GM18520 (cell line): Measurements from ENCODE around the gene PLA2G2D.

Source experiments
- ATAC-seq: cut with Tn5 transposase; IDR thresholded peaks from one replicate; pipeline ENCODE4 v1.9.1; 2021; ENCODE audit not compliant: unreplicated experiment

Gene PLA2G2D, protein sequence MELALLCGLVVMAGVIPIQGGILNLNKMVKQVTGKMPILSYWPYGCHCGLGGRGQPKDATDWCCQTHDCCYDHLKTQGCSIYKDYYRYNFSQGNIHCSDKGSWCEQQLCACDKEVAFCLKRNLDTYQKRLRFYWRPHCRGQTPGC

DNA sequence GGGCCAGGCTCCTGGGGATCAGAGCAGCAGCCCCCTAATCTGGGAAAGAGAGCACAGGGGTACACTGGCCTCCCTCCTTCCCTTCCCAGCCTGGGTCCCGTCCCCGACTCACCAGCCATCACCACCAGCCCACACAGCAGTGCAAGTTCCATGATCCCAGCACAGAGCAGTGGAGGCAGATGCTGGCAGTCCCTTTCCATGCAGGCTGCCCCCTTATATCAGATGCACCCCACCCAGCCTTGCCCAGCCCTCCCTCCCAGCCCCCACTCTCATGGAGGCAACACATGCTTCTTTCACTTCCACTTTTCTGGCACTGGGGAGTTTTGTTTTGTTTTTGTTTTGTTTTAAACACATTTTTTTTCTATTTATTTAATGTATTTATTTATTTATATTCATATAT, at the start of gene PLA2G2D:
PLA2G2D (minus strand) TSS at position 190 of the 400 bp plus-strand sequence; CDS start at position 152, 38 bp downstream.
- no peak for ATAC-seq

DNA sequence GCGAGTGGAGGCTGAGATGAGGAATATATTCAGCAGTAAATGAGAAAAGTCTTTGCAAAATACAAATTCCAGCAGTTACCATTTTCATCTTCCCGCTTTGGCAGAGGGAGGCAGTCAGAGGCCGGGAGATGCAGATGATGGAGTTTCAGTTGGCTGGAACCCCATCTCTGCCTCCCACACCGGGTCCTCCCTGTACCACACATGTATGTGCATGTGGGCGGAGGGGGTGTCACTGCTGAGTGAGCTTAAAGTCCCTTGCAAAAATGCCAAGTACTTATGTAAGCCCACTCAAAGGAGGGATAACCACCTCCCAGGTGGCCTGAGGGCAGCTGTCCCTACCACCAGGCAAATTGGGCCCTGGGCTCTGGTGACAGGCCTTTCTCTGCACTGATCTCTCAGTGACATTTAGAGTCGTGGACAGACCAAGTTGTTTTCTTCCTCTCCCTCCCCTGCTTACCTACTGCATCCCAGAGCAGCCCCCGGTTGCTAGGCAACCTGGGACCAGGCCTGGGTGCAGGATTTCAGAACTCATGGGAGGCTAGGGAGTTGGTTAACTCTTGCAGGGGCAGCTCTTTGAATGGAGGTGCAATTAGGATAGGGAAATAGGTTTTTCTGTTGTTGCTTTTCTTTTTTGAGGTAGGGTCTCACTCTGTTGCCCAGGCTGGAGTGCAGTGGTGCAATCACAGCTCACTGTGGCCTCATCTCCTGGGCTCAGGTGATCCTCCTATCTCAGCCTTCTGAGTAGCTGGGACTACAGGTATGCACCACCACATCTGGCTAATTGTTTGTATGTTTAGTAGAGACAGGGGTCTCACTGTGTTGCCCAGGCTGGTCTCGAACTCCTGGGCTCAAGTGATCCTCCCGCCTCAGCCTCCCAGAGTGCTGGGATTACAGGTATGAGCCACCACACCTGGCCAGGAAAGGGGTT, 49.5 kb upstream of the PLA2G2D start:
- ATAC-seq: no peak

DNA sequence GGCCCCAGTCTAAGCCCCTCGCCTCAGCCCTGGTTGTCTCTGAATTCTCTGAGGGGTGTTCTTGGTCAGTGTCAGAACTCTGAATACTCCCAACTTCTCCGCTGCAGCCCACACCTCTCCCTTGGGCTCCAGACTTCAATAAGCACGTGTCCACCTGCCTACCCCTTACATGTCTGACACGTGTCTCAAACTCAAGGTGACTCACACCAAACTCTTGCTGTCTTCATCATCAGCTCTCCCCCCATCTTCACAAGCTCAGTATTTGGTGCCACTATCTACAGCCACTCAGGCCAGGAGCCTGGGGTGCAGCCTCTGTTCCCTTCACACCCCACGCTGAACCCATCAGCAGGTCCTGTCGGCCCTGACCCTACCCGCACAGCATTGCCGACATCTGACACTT, 47.8 kb upstream of the PLA2G2D start:
- ATAC-seq: no peak

DNA sequence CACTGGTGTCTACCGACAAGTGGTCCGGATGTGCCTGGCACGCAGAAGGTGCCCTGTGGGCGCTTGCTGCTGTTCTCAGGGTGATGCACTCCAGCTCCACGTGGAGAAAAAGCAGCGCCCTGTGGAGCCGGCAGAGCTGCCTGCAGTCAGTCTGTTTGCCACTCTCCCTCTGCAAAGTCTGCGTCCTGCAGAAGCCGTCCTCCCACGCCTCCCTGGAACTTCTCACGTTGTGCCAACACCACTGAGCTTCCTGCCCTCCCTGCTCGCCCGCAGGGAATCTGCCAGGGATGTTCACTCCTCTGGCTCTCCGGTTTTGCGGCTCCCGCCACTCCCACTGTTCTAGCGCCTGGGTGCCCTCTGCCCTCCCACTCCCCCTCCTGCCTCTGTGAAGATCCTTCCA, 46.7 kb upstream of the PLA2G2D start:
- no peak for ATAC-seq

DNA sequence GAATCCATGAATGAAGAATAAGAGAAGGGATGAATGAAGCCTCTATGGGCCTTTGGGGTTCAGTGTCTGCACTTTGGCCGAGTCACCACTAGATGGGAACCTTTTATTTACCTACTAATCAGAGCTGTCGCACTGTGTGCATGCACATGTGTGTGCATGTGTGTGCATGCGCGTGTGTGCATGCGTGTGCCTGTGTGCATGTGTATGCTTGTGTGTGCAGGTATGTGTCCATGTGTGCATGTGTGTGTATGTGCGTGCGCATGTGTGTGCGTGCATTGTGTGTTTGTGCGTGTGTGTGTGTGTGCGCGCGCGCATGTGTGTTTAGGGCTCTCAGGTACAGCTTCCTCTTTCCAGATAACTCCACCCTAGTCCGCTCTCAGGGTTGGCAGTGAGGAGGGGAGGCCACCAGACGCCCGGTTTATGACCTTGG, 46.2 kb upstream of the PLA2G2D start:
- ATAC-seq: no peak

DNA sequence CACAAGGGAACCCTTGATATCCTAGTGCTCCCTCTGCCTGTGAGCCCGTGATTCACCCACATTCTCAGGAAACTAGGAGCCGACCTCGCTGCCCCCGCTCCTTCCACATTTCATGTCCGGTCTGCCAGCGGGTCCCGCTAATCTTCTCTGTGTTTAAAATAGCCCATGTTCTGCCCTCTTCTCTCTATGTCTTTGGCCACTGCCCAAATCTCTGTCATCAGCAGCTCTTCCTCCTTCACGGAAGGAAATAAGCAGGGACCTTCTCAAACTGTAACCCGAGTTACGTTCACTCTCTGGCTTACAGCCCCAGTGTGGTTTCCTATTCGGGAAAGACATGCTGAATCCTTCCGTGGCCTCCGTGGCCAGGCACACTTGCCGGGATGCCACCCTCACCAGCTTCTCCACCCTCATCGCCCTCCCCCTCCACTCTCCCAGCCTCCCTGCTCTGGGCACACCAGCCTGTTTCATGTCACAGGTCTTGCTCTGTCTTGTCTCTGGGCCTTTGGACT, 45.4 kb upstream of the PLA2G2D start:
- ATAC-seq: no peak

DNA sequence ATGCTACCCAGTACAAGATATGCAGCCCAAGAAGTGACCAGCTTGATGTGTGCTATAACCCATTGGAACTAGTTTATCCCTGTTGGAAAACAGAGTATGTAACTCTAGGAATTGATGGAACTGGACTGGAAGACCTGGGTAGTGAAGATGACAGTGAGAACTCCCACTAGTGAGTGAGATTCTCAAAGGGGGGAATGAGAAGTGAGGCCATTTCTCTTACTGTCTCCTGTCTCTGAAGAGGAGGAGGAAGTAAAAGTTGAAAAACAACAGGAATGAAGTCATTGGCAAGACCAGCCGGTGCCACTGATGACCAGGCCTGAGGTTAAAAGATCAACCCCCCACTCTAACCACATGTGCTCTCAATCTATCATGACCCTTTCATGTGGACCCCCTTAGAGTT, 40.7 kb upstream of the PLA2G2D start:
- ATAC-seq: no peak

DNA sequence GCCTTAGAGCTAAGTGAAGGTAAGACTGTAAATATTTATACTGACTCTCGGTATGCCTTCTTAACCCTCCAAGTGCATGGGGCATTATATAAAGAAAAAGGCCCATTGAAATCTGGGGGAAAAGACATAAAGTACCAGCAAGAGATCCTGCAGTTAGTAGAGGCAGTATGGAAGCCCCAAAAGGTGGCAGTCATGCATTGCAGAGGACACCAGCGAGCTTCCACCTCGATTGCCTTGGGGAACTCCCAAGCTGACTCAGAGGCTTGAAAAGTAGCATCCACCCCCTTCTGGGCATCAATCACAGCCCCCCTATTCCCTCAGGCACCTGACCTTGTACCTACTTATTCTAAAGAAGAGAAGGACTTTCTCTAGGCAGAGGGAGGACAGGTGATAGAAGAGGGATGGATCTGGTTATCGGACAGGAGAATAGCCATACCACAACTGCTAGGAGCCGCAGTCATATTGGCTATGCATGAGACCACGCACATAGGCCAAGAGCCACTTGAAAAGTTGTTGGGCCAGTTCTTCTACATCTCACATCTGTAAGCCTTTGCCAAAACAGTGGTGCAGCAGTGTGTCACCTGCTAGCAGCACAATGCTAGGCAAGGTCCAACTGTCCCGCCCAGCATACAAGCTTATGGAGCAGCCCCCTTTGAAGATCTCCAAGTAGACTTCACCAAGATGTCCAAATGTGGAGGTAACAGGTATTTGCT, 39.2 kb upstream of the PLA2G2D start:
- no peak for ATAC-seq

DNA sequence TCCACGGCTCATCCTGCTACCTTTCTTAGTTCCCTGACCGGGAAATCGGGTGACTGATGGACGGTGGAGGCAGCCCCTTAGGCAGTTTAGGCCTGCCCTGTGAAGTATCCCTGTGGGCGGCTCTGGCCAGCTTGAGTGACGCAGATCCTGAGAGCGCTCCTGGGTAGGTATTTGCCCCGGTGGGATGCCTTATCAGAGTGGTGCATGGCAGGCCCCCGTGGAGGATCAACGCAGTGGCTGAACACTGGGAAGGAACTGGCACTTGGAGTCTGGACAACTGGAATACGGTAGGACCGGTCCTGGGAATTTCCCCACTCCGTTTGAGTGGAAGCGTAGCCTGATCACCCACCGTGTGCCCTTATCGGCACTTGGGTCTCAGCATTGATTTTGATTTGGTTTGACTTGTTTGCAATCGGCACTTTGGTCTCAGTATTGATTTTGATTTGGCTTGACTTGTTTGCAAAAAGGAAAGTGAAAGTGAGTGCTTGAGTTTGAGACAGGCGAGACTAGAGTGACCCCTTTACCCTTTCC, 35.0 kb upstream of the PLA2G2D start:
- no peak for ATAC-seq

DNA sequence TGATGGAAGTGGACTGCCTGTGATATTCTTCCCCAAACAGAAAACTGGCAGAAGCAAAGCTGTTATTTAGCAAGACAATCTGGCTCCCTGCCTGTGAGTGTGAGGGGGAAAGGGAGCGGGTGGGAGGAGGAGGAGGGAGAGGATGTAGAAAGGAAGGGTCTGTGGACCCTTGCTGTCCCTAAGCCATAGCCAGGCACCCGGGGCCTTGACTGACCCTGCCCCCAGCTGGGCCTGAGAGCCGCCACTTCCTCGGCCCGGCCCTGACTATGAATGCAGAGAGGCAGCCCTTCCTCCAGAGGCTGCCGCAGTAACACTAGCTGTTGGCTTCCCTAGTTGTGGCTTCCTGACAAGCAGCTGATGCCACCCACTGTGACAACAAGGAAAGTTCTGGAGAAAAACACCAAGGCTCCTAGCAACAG, 33.7 kb upstream of the PLA2G2D start:
- ATAC-seq: no peak

DNA sequence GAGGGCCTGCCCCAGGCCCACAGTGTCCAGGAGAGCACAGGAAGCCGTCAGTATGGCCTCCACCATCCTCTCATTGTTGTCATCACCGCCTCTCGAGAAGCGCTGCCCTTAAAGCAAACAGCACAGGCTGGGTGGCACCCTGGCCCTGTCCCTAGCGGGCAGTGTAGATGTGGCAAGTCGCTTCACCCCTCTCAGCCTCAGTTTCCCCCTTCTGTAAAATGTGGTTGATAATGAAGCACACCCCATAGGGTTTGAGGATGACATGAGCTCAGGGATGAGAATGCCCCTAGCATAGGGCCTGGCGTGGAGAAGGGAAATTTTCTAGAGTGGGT, 33.2 kb upstream of the PLA2G2D start:
- ATAC-seq: no peak

DNA sequence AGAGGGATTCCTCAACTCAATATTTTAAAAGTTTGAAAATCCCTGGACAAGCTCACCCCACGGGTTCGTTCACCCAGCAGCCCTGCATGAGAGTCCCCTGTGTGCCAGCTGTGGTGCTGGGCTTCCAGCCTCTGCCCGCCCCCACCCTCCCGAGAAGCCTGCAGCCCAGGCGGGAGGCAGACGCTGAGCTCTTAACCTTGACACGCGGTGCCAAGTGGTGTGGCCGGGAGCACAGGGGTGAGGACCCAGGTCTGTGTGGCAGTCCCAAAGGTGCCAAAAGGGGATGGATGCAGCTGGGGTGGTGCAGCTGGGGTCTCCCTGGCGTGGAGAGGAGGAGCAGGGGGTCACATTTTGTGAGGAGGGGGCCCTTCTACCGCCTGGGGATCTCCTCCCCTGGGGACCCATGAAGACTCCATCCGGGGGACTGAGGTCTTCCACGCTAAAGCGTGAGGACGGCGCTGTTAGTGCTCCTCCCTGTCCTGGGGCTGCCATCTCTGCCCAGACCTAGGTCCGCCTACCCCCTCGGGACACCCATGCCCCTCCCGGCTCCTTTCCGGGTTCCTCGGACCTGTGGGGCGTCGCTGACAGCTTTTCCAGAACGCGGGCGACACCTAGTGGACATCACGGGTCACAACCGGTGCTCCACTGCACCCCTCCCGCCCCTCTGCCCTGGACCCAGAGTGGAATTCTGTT, 32.7 kb upstream of the PLA2G2D start:
- peak; percentile 45 for ATAC-seq

DNA sequence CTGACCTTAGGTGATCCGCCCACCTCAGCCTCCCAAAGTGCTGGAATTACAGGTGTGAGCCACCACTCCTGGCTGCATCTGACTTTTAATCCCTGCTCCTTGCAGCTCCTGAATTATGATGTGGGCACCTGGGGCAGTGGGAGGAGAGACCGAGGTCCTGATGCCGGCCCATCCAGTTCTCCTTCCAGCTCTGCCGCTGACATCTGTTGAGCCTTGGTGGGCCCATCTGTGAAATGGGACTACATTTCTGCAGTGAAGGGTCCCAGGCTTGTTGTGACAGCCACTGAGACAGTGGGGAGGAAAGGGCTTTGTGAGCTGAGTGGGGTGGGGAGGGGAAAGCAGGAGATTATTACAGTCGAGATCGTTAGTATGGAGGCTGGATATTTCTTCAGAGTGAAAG, 31.6 kb upstream of the PLA2G2D start:
- ATAC-seq: no peak

DNA sequence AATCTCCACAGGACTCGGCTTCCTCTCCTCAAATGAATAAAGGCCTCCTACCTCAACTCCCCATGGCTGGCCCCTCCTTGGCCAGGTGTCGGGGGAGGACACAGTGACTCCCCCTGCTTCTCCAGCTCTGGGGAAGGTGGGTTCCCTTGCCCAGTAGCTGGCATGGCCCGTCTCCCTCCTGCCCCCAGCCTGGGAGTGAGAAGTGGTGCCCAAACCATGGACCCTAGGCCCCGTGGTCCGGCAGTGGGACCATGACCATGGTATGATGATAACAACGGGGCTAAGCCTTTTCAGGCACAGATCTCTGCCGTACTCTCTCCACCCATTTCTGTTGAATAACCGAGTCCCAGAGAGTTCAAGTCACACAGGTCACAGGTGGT, 31.0 kb upstream of the PLA2G2D start:
- no peak for ATAC-seq

DNA sequence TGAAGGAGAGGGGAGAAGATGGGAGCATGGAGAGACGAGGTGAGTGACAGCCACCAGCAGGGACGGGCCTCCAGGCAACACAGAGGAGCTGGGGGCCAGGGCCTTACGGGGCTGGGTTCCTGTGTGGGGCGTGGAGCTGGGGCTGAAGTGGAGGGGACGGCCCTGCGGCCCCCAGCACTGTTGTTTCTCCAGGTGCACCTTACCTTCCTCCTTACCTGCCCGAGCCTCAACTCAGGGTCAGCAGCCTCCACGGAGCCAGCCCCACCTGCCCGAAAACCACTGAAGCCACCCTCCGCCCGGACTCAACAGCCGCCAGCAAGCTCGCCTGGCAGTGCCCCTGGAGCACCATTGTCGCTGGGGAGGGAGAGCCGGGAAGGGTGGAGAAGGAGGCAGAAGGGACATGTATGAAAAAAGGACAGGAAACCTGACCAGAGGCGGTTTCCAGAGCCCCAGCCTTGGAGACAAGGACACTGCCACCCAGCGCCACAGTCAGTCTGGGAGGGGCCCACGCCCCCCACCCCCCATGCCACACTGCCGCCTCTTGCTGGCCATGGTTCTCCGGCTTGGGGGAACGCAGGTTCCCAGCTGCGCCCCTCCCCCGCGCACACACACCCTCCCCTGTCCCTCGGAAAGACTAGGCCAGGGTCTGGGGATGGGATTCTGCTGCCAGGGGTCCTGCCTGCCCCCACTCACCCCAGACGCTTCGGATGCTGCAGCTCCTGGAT, 30.4 kb upstream of the PLA2G2D start:
- ATAC-seq: no peak

DNA sequence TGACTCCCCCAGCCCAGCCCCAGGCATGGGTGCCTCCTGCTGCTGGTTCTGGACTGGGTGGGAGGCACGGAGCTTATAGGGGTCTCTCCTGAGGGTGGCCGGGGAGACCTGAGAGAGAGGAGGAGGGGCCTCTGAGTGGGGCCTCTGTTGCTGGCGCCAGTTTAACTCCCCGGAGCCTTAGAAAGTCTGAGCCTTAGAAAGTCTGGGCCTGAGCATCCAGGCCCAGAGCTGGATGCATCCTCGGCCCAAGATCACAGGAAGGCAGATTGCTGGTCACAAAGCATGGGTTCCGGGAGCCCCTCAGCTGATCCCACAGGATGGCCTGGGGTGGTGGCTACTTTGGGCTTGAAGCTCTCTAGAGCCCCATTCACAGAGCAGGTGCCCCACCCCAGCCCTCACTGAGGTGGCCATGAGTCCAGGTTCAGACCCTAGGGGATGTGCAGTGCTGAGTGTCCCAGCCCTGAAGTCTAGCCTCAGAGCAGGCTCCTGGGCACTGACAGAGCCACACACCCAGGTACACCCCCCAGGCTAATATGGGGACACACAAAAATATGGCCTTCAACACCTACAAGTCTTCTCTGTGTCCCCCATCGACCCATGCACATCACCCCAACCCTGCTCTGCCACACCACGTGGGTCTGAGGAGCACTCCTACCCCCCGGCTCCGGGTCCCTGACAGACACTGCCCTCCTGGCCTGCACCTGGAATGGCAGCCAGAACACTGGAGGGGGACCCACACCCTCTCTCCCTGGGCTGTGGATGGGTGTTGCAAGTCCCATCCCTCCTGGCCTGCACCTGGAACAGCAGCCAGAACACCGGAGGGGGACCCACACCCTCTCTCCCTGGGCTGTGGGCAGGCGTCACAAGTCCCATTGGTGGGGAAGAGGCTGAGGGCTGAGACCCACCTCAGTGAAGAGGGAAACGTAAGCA, 29.5 kb upstream of the PLA2G2D start:
- ATAC-seq: no peak

DNA sequence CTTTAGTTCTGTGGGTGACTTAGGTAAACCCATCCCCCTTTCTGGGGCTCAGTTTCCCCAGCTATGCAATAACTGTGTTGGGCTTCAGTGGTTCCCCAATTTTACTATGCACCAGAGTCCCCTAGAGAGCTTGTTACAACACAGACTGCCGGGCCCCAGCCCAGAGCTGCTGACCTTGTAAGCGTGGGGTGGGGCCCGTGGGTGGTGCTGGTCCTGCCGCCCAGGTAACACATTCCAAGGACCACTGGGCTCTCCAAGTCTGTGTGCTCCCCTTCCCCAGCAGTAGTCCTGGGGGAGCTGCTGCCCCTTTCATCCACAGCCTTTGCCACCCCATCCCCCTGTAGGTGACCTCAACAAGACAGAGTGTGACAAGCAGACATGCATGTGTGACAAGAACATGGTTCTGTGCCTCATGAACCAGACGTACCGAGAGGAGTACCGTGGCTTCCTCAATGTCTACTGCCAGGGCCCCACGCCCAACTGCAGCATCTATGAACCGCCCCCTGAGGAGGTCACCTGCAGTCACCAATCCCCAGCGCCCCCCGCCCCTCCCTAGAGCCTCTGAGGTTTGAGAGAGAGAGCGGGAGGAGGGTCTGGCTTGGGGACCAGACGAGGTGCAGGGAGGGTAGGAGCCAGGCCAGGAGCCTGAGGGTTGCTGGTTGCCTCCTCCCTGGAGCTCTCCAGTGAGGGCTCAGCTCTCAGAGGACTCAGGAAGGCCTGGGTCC, 28.7 kb upstream of the PLA2G2D start:
- ATAC-seq: no peak

DNA sequence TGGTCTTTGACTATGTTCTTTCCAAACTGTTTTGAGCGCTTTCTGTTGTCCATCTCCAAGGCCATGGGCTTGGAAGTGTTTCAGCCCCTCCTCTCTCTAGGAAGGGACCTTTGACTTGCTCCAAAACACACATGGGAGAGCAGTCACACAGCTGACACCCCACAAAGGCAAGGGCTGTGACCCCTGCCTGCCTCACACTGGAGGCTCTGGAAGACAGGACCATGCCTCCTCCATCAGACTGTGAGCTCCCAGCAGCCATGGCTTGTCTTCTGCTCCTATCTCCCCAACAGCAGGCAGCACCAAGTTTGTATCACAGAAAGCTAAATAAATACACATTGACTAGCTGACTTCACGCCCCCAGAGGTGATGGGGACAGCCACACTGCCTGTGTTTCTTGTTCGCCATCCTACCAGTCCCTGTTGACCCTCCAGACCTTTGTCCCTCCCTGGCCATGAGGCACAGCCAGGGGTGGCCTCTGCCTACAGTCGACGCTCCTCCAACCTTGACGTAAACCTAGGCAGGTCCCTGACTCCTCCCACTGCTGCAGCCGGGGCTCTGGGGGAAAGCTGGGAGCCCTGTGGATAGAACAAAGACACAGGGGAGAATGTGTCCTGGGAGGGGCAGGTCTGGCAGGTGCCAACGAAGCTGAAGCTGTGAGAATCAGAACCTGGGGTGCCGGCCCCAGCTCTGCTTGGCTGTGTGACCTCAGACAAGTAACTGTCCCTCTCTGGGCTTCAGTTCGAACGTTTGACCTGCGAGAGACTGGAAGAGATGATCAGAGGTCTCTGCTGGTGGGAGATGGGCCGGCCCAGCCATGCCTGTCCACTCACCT, 24.6 kb upstream of the PLA2G2D start:
- no peak for ATAC-seq
